Activated naive CD8-positive, alpha-beta T cell treated with anti-CD3 and anti-CD28 coated beads for 36 hours (primary cell): ENCODE data around the gene BMP5. TPM values are rescaled to one million over a fixed set of nuclear protein-coding genes. Genes with fewer than 3 reads are reported as not detected.

Experiments used
- DNase-seq: peaks from one replicate; pipeline ENCODE4 v3.0.0; 2021
- H3K27ac Mint-ChIP-seq: one replicate; pipeline ENCODE4 v1.8.0; 2022; ENCODE audit warnings: mild to moderate bottlenecking, moderate library complexity, mixed read lengths
- H3K27me3 Mint-ChIP-seq: one replicate; pipeline ENCODE4 v1.8.0; 2022; ENCODE audit warnings: mild to moderate bottlenecking, mixed read lengths
- H3K36me3 Mint-ChIP-seq: one replicate; pipeline ENCODE4 v1.8.0; 2021; ENCODE audit warnings: mild to moderate bottlenecking, mixed read lengths
- H3K4me1 Mint-ChIP-seq: one replicate; pipeline ENCODE4 v1.8.0; 2021; ENCODE audit warnings: mixed read lengths
- H3K4me3 Mint-ChIP-seq: one replicate; pipeline ENCODE4 v1.8.0; 2022; ENCODE audit warnings: mild to moderate bottlenecking, moderate library complexity, mixed read lengths
- H3K9me3 Mint-ChIP-seq: one replicate; pipeline ENCODE4 v1.8.0; 2022; ENCODE audit warnings: mixed read lengths
- total RNA-seq, 2 experiments: library from RNA; stranded (reverse); gene quantifications; one replicate each; pipeline ENCODE4 v1.2.3, GENCODE V29; 2021

BMP5 gene
- total RNA-seq, 2 experiments from 2014 or later, result not detected

- H3K9me3 Mint-ChIP-seq, result peaks cover 15% of the 10 kb centered on the region
- H3K4me3 Mint-ChIP-seq, result no peak overlapping the region
- H3K27me3 Mint-ChIP-seq, result no peaks in the 10 kb centered on the region
- H3K27ac Mint-ChIP-seq, result no peak overlapping the region
- H3K4me1 Mint-ChIP-seq, result no peaks in the 10 kb centered on the region
- H3K36me3 Mint-ChIP-seq, result no peaks in the 10 kb centered on the region
- DNase-seq, result no peak
These were observed 128.9 kb downstream of the BMP5 start for GRCh38 chr6:55746473-55746872.

- peaks cover 6% of the 10 kb centered on the region for H3K9me3 Mint-ChIP-seq
- no peaks in the 10 kb centered on the region for H3K4me1 Mint-ChIP-seq
These were observed 141.1 kb downstream of the BMP5 start for GRCh38 chr6:55734256-55734655.

GRCh38 chr6:55729665-55730064, 145.7 kb downstream of the BMP5 start:
- Mint-ChIP-seq H3K27me3 (no peaks in the 10 kb centered on the region), H3K4me1 (no peaks in the 10 kb centered on the region), H3K9me3 (no peaks in the 10 kb centered on the region), H3K27ac (no peak overlapping the region), H3K4me3 (no peak overlapping the region), H3K36me3 (no peaks in the 10 kb centered on the region)
- DNase-seq, result no peak

More at GRCh38 chr6:55734256-55734655, 141.1 kb downstream of the BMP5 start:
- no peaks in the 10 kb centered on the region for H3K27me3 Mint-ChIP-seq
- H3K27ac Mint-ChIP-seq, result no peak overlapping the region
- H3K4me3 Mint-ChIP-seq, result no peak overlapping the region
- DNase-seq, result no peak
- no peaks in the 10 kb centered on the region for H3K36me3 Mint-ChIP-seq

GRCh38 chr6:55726144-55726543, 149.2 kb downstream of the BMP5 start:
- no peak overlapping the region for H3K27ac Mint-ChIP-seq
- H3K4me3 Mint-ChIP-seq, result no peak overlapping the region
- H3K27me3 Mint-ChIP-seq, result no peaks in the 10 kb centered on the region
- no peaks in the 10 kb centered on the region for H3K9me3 Mint-ChIP-seq
- no peak for DNase-seq
- no peaks in the 10 kb centered on the region for H3K4me1 Mint-ChIP-seq
- H3K36me3 Mint-ChIP-seq, result no peaks in the 10 kb centered on the region

GRCh38 chr6:55714831-55715230, 160.6 kb downstream of the BMP5 start:
- peaks cover 2% of the 10 kb centered on the region for H3K9me3 Mint-ChIP-seq
- no peak overlapping the region for H3K27ac Mint-ChIP-seq
- DNase-seq, result no peak
- no peaks in the 10 kb centered on the region for H3K36me3 Mint-ChIP-seq
- H3K4me1 Mint-ChIP-seq, result no peaks in the 10 kb centered on the region
- no peak overlapping the region for H3K4me3 Mint-ChIP-seq
- H3K27me3 Mint-ChIP-seq, result no peaks in the 10 kb centered on the region

GRCh38 chr6:55713436-55713835, 162.0 kb downstream of the BMP5 start:
- H3K4me3 Mint-ChIP-seq, result no peak overlapping the region
- H3K27ac Mint-ChIP-seq, result no peak overlapping the region
- H3K27me3 Mint-ChIP-seq, result no peaks in the 10 kb centered on the region
- no peak for DNase-seq
- no peaks in the 10 kb centered on the region for H3K4me1 Mint-ChIP-seq
- no peaks in the 10 kb centered on the region for H3K36me3 Mint-ChIP-seq
- peaks cover 2% of the 10 kb centered on the region for H3K9me3 Mint-ChIP-seq

- H3K36me3 Mint-ChIP-seq, result no peaks in the 10 kb centered on the region
- H3K27me3 Mint-ChIP-seq, result no peaks in the 10 kb centered on the region
- no peak overlapping the region for H3K4me3 Mint-ChIP-seq
- DNase-seq, result no peak
- peaks cover 3% of the 10 kb centered on the region for H3K9me3 Mint-ChIP-seq
- no peak overlapping the region for H3K27ac Mint-ChIP-seq
- H3K4me1 Mint-ChIP-seq, result no peaks in the 10 kb centered on the region
These were observed 166.7 kb downstream of the BMP5 start for GRCh38 chr6:55708711-55709110.

- H3K4me3 Mint-ChIP-seq, result no peak overlapping the region
- no peaks in the 10 kb centered on the region for H3K27me3 Mint-ChIP-seq
- H3K36me3 Mint-ChIP-seq, result no peaks in the 10 kb centered on the region
- DNase-seq, result no peak
- H3K9me3 Mint-ChIP-seq, result peaks cover 3% of the 10 kb centered on the region
- H3K27ac Mint-ChIP-seq, result no peak overlapping the region
- H3K4me1 Mint-ChIP-seq, result no peaks in the 10 kb centered on the region
These were observed 169.6 kb downstream of the BMP5 start for GRCh38 chr6:55705451-55706440.

GRCh38 chr6:55704421-55704820, 171.0 kb downstream of the BMP5 start:
- no peak for DNase-seq
- H3K9me3 Mint-ChIP-seq, result peaks cover 3% of the 10 kb centered on the region
- no peaks in the 10 kb centered on the region for H3K4me1 Mint-ChIP-seq
- no peaks in the 10 kb centered on the region for H3K27me3 Mint-ChIP-seq
- H3K36me3 Mint-ChIP-seq, result no peaks in the 10 kb centered on the region
- H3K4me3 Mint-ChIP-seq, result no peak overlapping the region
- no peak overlapping the region for H3K27ac Mint-ChIP-seq
